Hematopoietic multipotent progenitor cell treated with erythropoietin and hydrocortisone succinate and interleukin-3 and kit ligand, for 17 days (in vitro differentiated cells): ENCODE measurements around the gene TRRAP.
"Not testable (repeated sequence)": the region's sequence is repeated elsewhere in the genome, so short reads cannot be mapped to it uniquely, and the experiment has no call there.

Experiments
- DNase-seq: peaks from one replicate; pipeline ENCODE4 v3.0.0-alpha.2; 2015; ENCODE audit warnings: low spot score

TRRAP gene

DNA sequence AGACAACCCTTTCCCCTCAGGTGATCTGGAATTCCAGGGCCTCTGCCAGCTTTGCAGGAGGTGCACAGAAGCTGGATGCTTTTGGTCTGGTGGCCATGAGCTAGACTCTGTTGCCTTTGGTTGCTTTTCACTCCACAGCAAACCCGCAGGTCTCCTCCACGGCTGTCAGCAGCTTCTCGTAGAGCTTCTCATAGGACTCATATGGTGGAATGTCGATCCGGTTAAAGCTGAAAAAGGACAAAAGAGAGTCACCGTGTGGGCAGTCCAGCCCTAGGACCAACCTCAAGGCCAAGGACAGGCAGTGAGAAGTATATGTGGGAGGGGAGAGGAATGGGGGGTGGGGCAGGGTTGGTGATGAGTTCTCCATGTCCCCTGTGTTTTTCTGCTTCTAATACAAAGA lies 152.1 kb downstream of the TRRAP start:
- DNase-seq, result no peak

- no peak for DNase-seq
Observed at GRCh38 chr7:99030951-99031350, 152.6 kb downstream of the TRRAP start.

DNA sequence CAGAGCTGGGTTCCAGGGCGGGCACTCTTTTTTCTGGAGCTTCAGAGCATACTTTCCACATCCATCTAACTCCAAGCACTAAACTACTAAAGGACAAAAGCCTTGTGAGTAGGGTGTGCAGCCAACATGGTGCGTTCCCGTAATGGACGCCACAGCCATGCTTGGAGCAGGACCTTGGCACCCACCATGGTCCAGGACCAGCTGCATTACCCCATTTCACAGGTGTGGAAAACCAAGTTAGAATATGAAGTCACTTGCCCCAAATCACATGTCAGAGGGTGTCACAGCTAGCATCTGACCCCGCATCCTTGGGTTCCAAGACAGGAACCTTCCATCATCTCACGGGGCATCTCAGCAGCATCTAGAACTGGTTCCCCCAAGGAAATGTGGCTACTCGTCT lies 153.2 kb downstream of the TRRAP start:
- DNase-seq, result no peak

DNA sequence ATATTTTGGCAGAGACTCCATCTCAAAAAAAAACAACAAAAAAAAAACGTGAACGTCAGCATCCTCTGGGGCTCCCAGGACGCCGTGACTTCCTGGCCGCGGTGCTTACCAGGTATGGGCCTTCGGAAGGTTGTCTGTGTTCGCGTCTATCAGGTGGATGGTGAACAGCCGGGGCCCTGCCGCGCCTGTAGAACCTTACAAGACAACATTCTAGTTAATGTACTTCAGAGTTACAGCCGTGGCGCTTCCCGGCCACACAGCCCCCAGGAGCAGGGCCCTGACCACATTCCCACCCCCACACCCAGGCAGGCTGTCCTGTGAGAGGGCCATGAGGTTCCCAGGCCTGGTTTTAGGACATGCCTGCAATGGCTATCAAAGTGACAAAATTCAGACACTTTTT lies 154.6 kb downstream of the TRRAP start:
- no peak for DNase-seq

GRCh38 chr7:99033765-99034164 lies 155.4 kb downstream of the TRRAP start:
- no peak for DNase-seq

DNA sequence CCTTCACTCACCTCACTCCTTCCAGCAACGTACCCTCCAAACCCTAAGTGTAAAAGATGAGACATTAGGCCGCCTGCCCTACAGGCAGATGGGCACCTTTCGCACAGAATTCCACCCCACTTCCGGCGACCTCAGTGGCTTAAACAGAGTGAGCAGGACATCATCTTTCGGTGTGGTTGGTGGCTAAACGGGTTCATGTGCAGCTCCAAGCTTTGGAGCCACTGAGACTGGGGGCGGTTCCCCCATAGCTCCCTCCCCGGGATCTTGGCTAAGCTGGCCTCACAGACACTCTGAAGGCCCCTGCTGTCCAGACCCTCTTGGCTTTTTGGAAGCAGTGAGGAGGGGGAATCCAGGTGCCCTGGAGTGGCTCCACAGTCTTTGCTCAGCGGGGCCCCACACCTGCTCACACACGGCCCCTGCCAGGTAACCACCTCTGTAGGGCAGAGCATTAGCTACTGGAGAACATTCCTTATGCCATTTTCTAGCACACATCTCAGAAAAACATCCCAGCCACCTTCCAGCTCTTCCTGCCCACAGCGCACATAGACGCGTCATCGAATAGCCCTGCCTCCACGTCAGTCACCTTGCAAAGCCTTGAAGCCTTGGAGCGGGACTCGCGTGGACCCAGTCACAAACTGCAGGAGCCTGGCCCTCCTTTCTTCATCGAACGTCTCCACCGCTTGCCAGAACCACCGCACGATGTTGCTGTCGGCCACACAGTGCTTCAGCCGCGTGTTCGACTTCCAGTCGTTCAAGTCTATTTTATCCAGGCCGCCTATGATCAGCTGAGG lies 156.8 kb downstream of the TRRAP start:
- DNase-seq, result no peak

DNA sequence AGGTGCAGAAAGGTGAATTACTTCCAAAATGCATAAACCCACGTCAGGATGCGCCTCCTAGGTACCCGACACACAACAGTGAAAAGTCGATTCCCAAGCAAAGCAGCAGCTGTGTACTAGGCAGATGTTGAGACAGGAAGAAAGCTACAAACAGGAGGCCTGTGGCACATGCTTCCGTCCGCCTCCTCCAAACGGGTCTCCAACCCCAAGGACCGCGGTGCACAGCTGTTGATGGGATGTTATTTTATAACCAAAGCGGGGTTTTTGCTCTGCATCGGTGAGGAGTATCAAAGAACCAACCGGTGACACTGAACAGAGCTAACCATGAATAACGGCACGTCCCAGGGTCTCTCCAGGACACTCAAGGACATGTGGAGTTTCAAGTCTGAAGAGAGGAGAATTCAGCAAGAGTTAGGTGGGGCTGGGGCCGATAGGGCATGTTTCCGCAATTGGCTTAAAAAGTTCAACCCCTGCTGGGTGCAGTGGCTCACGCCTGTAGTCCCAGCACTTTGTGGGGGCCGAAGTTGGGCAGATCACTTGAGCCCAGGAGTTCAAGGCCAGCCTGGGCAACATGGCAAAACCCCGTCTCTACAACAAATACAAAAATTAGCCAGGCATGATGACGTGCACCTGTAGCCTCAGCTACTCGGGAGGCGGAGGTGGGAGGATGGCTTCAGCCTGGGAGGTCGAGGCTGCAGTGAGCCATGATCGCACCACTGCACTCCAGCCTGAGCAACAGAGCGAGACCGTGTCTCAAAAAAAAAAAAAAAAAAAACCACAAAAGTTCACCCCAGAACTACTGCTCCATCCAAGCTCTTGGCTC lies 157.6 kb downstream of the TRRAP start:
- no peak for DNase-seq

GRCh38 chr7:99036546-99037111 lies 158.3 kb downstream of the TRRAP start:
- DNase-seq, result no peak

DNA sequence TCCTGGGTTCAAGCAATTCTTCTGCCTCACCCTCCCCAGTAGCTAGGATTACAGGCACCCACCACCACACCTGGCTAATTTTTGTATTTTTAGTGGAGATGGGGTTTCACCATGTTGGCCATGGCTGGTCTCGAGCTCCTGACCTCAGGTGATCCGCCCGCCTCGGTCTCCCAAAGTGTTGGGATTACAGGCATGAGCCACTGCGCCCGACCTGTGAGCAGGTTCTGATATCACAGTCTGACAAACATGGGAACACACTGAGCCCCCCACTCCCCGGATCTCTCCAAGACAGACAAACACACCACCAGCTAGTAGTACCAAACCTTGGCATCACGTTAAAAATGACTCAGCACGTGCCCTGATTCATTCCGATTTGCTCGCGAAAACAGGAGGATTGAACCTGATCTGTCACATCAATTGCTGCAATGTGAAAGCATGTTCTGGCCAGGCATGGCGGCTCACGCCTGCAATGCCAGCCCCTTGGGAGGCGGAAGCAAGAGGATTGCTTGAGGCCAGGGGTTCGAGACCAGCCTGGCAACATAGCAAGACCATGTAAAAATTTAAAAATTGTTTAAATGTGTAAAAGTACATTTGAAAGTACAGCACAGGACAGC lies 159.1 kb downstream of the TRRAP start:
- no peak for DNase-seq

GRCh38 chr7:99038086-99038855 lies 159.9 kb downstream of the TRRAP start:
- no peak for DNase-seq

DNA sequence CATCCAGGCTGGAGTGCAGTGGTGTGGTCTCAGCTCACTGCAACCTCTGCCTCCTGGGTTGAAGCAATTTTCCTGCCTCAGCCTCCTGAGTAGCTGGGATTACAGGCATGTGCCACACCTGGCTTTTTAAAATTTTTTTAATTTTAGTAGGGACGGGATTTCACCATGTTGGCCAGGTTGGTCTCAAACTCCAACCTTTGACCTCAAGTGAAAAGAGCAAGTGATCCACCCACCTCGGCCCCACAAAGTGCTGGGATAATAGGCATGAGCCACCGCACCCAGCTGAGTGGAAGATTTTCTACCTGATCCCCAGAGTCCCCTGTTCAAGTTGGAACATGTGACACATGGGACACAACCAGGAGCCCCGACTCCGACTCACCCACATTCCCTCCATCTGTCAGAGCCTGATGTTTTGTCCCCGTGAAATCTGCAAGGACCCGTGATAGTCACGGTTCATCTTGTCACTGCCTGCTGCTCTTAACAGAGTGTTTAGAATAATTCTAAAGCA lies 161.1 kb downstream of the TRRAP start:
- no peak for DNase-seq

- peak; percentile 76 for DNase-seq
Observed at GRCh38 chr7:99040104-99040958, 162.0 kb downstream of the TRRAP start.

DNA sequence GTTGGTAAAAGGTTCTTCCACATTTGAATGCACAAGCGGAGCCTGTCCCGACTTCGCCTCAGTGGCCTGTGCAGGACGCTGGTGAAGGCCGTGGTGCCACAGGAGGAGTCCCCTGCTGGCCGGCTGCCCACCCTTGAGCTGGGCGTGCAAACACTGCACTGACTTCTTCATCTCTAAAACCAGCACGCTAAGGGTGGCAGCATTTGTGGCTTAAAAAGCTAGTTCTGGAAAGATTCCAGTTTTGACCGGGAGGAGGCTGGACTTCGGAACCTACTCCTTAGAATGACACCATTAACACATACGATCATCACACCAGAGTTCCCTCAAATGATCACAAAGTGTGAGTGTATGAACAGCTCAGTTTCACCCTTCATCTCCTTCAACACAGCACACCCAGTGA lies 163.2 kb downstream of the TRRAP start:
- DNase-seq, result no peak

DNA sequence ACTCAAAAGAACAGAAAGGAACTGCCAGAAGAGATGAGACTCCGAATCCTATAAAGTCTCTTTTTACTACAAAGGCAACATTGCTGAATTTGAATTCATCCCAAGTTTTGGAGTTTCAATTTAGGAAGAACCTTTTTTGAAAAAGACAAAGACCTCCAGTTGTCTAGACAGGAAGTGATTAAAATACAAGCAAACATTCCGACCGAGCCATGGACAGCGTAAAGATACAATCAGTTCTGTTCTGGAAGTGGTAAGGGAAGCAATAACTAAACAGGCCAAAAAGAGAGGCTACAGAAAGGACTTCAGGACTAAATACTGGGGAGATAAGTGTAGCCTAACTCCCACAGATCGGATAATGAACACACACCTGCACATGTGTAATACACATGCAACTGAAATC lies 164.6 kb downstream of the TRRAP start:
- no peak for DNase-seq

DNA sequence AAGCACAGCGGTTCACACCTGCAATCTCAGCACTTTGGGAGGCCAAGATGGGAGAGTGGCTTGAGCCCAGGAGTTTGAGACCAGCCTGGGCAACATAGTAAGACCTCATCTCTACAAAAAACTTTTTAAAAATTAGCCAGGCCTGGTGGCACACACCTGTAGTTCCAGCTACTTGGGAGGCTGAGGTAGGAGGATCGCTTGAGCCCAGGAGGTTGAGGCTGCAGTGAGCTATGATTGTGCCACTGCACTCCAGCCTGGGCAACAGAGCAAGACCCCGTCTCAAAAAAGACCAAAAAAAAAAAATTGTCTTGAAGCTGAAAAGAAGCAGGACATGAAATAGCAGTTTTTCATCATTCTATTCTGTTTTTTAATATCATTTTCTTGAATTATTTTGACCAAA lies 166.5 kb downstream of the TRRAP start:
- not testable (repeated sequence) for DNase-seq

DNA sequence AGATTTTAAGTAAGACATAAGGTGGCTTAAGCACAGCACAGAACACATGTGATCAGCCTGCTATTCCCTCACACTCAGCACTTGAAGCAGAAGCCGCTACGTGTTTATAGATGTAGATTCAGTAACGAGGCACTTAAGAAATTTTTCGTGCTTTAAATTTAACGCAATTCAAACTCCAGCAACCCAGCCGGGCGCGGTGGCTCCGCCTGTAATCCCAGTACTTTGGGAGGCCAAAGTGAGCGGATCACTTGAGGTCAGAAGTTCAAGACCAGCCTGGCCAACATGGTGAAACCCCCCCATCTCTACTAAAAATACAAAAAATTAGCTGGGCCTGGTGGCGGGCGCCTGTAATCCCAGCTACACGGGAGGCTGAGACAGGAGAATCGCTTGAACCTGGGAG lies 167.9 kb downstream of the TRRAP start:
- DNase-seq, result not testable (repeated sequence)

- no peak for DNase-seq
Observed at GRCh38 chr7:99046722-99047121, 168.4 kb downstream of the TRRAP start.

DNA sequence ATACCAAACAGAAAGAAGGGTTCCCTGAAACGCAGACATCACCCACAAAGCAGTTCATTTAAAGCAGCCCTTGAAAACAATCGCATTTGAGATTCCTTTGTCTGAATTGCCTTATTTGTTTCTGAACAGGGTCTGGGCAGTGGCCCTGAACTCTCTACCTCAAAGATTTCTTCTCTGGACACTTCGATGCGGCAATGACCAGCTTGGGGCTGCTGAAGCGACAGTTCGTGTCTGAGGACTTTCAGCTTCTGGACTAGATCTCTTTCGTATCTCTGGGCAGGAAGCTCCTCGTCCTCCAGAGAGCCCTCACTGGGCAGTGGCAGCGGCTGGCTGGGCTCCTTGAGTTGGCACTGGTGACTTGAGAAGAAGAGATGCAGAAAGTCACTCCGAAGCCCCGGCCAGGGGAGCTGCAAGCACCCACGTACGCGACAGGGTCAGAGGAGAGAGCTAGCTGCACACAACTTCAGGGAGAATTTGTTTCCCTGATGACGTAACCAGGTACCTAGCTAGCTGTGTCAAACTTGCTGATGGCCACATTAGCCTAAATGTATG lies 169.3 kb downstream of the TRRAP start:
- DNase-seq, result no peak

DNA sequence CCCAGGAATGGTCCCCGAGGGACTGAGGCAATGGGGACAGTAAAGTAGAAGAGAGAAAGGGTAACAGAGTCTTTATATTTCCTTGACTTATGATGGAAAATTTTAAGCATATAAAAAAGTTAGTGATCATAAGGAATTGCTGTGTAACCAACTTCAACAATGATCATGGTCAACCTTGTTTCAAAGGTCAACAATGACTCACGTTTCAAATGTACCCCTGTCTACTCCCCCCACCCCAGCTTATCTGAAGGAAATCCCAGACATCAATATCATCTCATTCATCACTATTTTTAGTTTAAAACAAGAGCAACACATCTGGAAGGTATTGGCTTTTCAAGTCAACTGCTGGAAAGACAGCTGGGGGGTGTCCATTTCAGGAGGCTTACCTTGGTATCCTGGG lies 172.6 kb downstream of the TRRAP start:
- no peak for DNase-seq

GRCh38 chr7:99054781-99055180 lies 176.4 kb downstream of the TRRAP start:
- no peak for DNase-seq
